Large intestine (tissue), 3 donors: ENCODE data around the gene AGAP1. TPM values are rescaled to one million over a fixed set of nuclear protein-coding genes. Genes with fewer than 3 reads are reported as not detected.

Experiments used
- DNase-seq, 2 donors: peaks; one replicate each; pipeline versions ENCODE4 v3.0.0 to v3.0.0-alpha.2; 2013
- H3K27ac ChIP-seq: one replicate; pipeline ENCODE4 v1.5.1; 2013; ENCODE audit warnings: low read length
- H3K27me3 ChIP-seq: 2 replicates; pipeline ENCODE4 v1.6.1; 2013; ENCODE audit warnings: low read length; ENCODE audit not compliant: control insufficient read depth, insufficient read depth
- H3K36me3 ChIP-seq: 2 replicates; pipeline ENCODE4 v1.6.1; 2013; ENCODE audit warnings: low read length; ENCODE audit not compliant: control insufficient read depth, insufficient read depth
- H3K4me1 ChIP-seq: one replicate; pipeline ENCODE4 v1.6.1; 2013; ENCODE audit warnings: low read length; ENCODE audit not compliant: control insufficient read depth, insufficient read depth
- H3K4me3 ChIP-seq: one replicate; pipeline ENCODE4 v1.5.1; 2013; ENCODE audit warnings: low read length
- H3K9me3 ChIP-seq: one replicate; pipeline ENCODE4 v1.6.1; 2013; ENCODE audit warnings: mild to moderate bottlenecking, low read depth, low read length, moderate library complexity; ENCODE audit not compliant: control insufficient read depth
- WGBS: methylation state at CpG from one replicate; pipeline ENCODE4 v1.1.5; 2013; ENCODE audit warnings: low lambda C conversion rate; ENCODE audit not compliant: insufficient coverage; 5-methylcytosine and 5-hydroxymethylcytosine counted together
- polyA plus RNA-seq: library from polyadenylated mRNA; unstranded; fragments of 120-200 nt; gene quantifications from one replicate; pipeline ENCODE4 v1.2.1, GENCODE V29; 2013

The AGAP1 gene
- polyA plus RNA-seq, 1 donor = 18.0 TPM

- H3K9me3 ChIP-seq = peaks cover 3% of the 10 kb centered on the region
- H3K36me3 ChIP-seq = peaks cover 2% of the 10 kb centered on the region
- DNase-seq = no peak
- 83% methylated on average over 1 of the region's 9 CpGs for WGBS
- H3K4me3 ChIP-seq = no peak overlapping the region
- H3K27me3 ChIP-seq = no peaks in the 10 kb centered on the region
- no peak overlapping the region for H3K27ac ChIP-seq
- no peaks in the 10 kb centered on the region for H3K4me1 ChIP-seq
Measured at GRCh38 chr2:235876099-235876679, 382.3 kb downstream of the AGAP1 start.

DNA sequence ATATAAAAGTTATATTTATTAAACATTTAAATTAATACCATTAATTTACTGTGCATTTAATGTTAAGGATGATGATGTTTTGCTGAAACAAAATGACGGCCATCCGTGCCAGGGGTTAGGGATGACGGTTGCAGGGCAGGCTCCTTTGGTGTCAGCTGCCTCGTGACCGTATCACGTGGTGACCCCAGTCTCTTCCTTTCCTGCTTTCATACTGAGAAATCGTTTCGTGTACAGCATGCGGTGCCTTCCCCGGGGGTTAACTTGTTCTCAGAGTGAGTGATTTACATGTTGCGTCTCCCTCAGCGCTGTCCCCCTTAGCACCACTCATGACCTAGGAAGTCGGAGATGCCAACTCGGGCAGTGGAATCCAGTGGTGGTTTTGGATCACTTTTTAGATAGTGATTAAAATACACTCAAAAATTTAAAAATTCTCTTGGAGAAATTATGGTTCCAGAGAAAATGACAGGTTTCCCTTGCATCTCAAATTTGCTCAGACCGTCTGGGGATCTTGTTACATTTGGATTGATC, 383.5 kb downstream of the AGAP1 start:
- DNase-seq = no peak
- Histone ChIP-seq H3K36me3 (peaks cover 2% of the 10 kb centered on the region), H3K4me3 (no peak overlapping the region), H3K27me3 (no peaks in the 10 kb centered on the region), H3K4me1 (no peaks in the 10 kb centered on the region), H3K27ac (no peak overlapping the region), H3K9me3 (no peaks in the 10 kb centered on the region)
- no CpG with 5 or more reads among the region's 15 CpGs for WGBS

- H3K27ac ChIP-seq = no peak overlapping the region
- H3K4me3 ChIP-seq = no peak overlapping the region
- no CpG with 5 or more reads among the region's 7 CpGs for WGBS
- no peak for DNase-seq
- H3K27me3 ChIP-seq = no peaks in the 10 kb centered on the region
- H3K4me1 ChIP-seq = no peaks in the 10 kb centered on the region
- peaks cover 7% of the 10 kb centered on the region for H3K36me3 ChIP-seq
- H3K9me3 ChIP-seq = no peaks in the 10 kb centered on the region
Measured at GRCh38 chr2:235879116-235879515, 385.3 kb downstream of the AGAP1 start.

DNA sequence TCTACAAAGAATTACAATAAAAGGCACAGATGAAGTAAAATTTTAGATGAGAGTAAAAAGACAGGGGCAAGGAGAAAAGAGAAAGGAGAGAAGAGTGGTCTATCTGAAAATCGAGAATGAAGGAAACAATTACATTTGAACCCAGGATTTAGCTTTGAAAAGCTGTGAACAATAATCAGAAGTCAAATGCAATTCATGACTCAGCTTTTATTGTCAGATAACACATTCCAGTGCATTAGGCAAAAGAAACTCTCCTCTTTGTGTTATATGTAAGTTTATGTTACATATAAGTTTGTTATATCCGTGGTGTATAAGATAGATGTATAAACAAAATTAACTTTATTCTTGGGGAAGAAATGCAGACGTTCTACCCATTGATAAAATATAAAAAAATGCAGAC, 389.8 kb downstream of the AGAP1 start:
- peaks cover 27% of the 10 kb centered on the region for H3K36me3 ChIP-seq
- H3K4me3 ChIP-seq = no peak overlapping the region
- H3K27ac ChIP-seq = no peak overlapping the region
- no peaks in the 10 kb centered on the region for H3K4me1 ChIP-seq
- WGBS = 81% methylated on average over 2 of the region's 3 CpGs
- H3K9me3 ChIP-seq = no peaks in the 10 kb centered on the region
- DNase-seq = no peak
- H3K27me3 ChIP-seq = no peaks in the 10 kb centered on the region

DNA sequence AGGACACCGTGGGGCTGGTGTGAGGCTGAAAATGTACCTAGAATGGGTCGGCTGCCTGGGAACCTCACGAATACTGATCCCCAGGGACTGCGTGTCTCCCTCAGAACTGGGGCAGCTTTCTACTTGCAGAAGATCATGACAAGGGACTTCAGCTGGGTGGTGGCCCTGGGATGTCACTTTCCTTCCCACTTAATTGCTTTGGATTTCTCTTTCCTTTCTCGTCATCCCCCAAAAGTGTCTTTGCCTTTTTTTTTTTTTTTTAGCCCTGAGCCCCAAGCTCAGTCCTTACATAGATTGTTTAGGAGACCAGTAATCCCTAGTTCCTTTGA, 395.4 kb downstream of the AGAP1 start:
- no peak overlapping the region for H3K27ac ChIP-seq
- H3K36me3 ChIP-seq = peaks cover 34% of the 10 kb centered on the region
- no peak for DNase-seq
- H3K27me3 ChIP-seq = no peaks in the 10 kb centered on the region
- WGBS = no CpG with 5 or more reads among the region's 5 CpGs
- H3K4me3 ChIP-seq = no peak overlapping the region
- H3K9me3 ChIP-seq = no peaks in the 10 kb centered on the region
- H3K4me1 ChIP-seq = no peaks in the 10 kb centered on the region

- Histone ChIP-seq H3K36me3 (peaks cover 23% of the 10 kb centered on the region), H3K4me1 (no peaks in the 10 kb centered on the region), H3K9me3 (no peaks in the 10 kb centered on the region), H3K27me3 (no peaks in the 10 kb centered on the region), H3K27ac (no peak overlapping the region), H3K4me3 (no peak overlapping the region)
- WGBS = no CpG with 5 or more reads among the region's 27 CpGs
- DNase-seq = no peak
Measured at GRCh38 chr2:235893129-235893698, 399.4 kb downstream of the AGAP1 start.

DNA sequence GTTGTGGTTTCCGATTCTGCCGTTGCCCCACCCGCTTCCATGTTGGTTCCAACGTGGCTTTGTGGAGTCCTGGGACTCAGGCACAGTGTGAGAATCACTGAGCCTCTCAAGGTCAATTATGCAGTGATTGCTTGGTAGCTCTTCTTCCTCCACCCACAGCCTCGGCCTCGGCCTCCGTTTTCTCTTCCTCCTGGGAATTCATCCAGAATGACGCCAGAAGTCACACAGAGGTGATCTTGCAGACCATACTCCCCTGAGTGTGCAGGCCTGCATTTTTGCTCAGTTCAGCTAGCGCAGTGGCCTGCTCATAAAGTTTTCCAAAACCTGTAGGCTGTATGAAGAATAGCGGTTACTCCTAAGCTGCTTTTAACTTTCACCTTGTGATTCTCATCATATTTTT, 401.0 kb downstream of the AGAP1 start:
- Histone ChIP-seq H3K4me3 (no peak overlapping the region), H3K27ac (no peak overlapping the region), H3K4me1 (no peaks in the 10 kb centered on the region), H3K27me3 (no peaks in the 10 kb centered on the region), H3K36me3 (peaks cover 22% of the 10 kb centered on the region), H3K9me3 (no peaks in the 10 kb centered on the region)
- 100% methylated on average over 2 of the region's 10 CpGs for WGBS
- no peak for DNase-seq

DNA sequence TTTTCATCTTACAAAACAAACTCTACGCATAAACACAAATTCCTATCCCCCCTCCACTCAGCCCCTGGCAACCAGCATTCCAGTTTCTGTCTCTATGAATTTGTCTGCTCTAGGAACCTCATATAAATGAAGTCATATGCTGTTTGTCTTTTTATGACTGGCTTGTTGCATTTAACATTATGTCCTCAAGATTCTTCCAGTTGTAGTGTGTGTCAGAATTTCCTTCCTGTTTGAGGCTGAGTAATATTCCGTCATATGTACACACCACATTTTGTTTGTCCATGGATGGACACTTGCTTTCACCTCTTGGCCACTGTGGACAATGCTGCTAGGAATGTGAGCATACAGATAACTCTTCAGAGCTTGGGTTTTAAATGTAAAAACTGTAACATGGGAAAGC, 402.2 kb downstream of the AGAP1 start:
- Histone ChIP-seq H3K36me3 (peaks cover 22% of the 10 kb centered on the region), H3K4me3 (no peak overlapping the region), H3K27me3 (no peaks in the 10 kb centered on the region), H3K27ac (no peak overlapping the region), H3K4me1 (no peaks in the 10 kb centered on the region), H3K9me3 (no peaks in the 10 kb centered on the region)
- no CpG with 5 or more reads among the region's 2 CpGs for WGBS
- no peak for DNase-seq

DNA sequence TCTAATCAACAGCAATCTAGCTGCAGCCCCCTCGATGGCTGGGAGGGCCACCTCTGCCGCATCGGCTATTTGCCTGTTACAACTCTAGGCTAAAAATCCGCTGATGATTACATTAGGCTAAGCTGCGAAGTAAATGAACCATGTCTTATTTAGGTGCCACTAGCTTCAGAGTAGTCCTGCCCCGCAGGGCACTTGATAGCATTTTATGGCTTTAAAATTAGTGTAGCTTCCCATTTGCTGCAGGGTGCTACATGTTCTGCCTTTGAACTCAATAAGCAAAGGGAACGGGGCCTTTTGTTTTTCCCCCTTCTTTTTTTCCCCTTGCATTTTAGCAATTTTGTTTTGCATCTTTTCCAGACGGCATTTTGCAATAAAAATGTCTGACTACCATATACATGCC, 404.1 kb downstream of the AGAP1 start:
- no peaks in the 10 kb centered on the region for H3K27me3 ChIP-seq
- H3K4me1 ChIP-seq = no peaks in the 10 kb centered on the region
- H3K4me3 ChIP-seq = no peak overlapping the region
- H3K27ac ChIP-seq = no peak overlapping the region
- H3K9me3 ChIP-seq = no peaks in the 10 kb centered on the region
- H3K36me3 ChIP-seq = peaks cover 21% of the 10 kb centered on the region
- no peak for DNase-seq
- 80% methylated on average over 2 of the region's 8 CpGs for WGBS

GRCh38 chr2:235898766-235899165, 404.9 kb downstream of the AGAP1 start:
- Histone ChIP-seq H3K36me3 (peaks cover 13% of the 10 kb centered on the region), H3K4me3 (no peak overlapping the region), H3K27me3 (no peaks in the 10 kb centered on the region), H3K9me3 (no peaks in the 10 kb centered on the region), H3K27ac (no peak overlapping the region), H3K4me1 (no peaks in the 10 kb centered on the region)
- no CpG with 5 or more reads among the region's 4 CpGs for WGBS
- no peak for DNase-seq

DNA sequence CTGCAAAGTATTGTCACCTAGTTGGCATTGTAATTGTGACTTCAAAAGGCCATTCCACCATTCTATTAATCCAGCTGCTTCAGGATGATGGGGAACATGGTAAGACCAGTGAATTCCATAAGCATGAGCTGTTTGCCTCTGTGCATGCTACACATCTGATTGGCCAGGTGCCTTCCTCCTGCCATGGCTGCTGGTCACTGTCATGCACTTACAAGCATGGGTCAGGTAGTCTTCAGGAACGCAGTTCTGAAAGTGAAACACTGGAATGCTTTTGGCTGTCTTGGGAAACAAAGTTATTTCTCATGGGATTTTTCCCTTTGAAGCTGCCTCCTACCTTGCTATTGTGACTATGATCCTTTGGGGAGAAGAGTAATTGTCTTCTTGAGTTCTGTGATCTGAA, 406.8 kb downstream of the AGAP1 start:
- Histone ChIP-seq H3K36me3 (peaks cover 3% of the 10 kb centered on the region), H3K27me3 (no peaks in the 10 kb centered on the region), H3K4me3 (no peak overlapping the region), H3K4me1 (no peaks in the 10 kb centered on the region), H3K9me3 (no peaks in the 10 kb centered on the region), H3K27ac (no peak overlapping the region)
- no peak for DNase-seq
- WGBS = no CpG with 5 or more reads among the region's 1 CpG
